ENCODE results near the gene WDR91.
"Not testable (repeated sequence)": the region's sequence is repeated elsewhere in the genome, so short reads cannot be mapped to it uniquely, and the experiment has no call there.

Gene WDR91

DNA sequence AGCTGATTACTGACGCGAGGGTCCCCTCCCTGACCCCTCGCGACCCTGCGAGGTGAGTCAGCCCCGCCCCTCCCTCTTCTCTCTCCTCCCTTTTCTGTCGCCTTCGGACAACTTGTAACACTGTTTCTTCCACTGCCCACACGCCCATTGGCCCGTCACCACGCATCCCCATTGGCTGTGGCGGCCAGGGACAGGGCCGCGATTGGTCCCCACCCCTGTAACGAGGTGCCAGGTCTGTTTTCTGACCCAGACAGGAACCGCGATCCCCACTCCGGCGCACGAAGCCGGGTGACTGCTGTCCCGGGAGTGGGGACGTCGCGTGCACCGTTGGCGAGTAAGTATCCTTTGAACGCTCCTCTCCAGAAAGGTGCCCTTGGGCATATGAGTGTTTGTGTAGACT is 22.2 kb upstream of the WDR91 start, which contains the start of gene STRA8:
STRA8 (plus strand) TSS at position 269 of the 400 bp plus-strand sequence. CDS start 6,687 bp downstream, outside the sequence.
- no peak for DNase-seq (ENCODE audit: low spot score)

DNA sequence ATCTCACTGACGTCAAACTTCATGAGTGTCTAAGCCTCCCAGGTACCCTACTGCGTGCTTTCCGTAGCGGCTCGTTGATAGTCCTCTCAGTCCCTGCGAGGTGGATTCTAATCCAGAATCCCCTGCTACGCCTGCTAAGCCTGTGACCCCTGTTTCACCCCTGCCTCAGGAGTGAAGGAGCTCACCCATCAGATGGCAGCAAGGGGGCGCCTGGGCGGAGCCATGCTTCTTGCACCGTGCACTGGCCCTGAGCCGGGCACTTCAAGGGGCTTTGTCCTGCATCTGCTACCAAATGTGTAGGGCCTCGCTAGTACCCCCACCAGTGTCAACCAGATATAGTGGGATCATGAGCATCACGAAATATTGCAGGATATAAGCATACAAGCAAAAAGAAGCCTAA is 21.4 kb upstream of the WDR91 start:
- no peak for DNase-seq (ENCODE audit: low spot score)

DNA sequence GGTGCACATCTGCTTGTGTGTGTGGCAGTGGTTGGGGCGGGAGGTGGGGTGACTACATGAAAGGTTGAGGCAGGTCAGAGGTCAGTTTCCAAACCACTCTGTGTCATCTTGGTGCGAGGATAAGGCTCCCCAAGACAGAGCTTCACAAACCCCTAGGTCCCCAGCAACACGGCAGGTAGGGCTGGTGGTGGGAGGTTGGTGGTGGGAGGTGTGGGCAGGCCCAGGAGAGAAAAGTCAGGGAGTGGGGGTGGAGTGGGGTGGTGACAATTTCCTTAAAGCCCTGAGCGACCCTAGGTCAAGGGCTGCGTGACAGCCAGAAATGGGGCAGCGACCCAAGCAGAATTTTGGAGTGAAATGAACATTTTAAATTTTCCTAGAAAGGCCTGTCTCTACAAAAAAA is 20.8 kb upstream of the WDR91 start:
- no peak for DNase-seq (ENCODE audit: low spot score)

DNA sequence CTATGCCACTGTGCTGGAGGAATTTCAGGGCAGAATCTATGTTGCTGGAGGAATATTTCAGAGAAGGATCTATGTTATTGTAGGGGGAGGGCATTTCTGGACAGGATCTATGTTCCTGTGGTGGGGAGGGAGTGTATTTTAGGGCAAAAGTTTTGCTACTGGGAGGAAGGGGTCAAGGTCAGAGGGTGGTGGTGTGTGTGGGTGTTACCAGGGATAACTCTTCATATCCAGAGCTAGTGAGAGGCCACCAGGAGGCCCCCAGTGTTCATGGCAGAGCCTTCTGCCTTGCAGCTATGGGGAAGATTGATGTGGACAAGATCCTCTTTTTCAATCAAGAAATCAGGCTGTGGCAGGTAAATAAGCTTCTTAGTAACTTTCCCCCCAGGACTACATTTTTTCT is 20.4 kb upstream of the WDR91 start:
- no peak for DNase-seq (ENCODE audit: low spot score)

DNA sequence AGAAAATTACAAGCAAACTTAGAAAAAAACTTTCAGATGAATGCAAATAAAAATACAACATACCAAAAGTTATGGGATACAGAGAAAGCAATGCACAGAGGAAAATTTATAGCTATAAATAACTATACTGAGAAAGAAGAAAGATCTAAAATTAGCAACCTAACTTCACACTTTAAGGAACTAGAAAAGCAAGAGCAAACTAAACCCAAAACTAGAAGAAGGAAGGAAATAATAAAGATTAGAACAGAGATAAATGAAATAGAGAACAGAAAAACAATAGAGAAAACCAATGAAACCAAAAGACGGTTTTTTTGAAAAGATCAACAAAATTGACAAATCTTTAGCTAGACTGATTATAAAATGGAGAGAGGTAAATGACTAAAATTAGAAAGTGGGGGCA is 12.7 kb upstream of the WDR91 start:
- DNase-seq (ENCODE audit: low spot score), result no peak

- DNase-seq (ENCODE audit: low spot score), result peak; percentile 71
These were observed 6.6 kb upstream of the WDR91 start for GRCh38 chr7:135217645-135218509.

DNA sequence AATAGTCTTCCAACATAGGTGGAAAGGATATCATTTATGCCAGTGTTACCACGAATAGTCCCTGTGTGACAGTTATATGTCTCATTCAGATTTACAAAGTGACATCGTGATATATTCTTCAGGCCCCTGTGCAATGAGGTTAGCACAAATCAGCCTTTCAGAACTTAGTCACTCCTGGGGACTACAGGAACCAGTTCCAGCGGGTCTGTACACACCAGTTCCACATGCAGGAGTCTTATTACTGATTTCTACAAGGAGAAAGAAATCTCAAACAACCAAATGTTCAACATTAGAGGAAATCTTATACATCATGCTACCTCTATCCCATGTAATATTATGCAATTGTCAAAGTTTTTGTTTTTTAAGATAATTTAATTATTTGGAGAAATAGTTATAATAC is 4.4 kb upstream of the WDR91 start:
- DNase-seq (ENCODE audit: low spot score), result no peak

GRCh38 chr7:135215180-135215579 is 3.9 kb upstream of the WDR91 start:
- DNase-seq (ENCODE audit: low spot score), result no peak

GRCh38 chr7:135213831-135214230 is 2.5 kb upstream of the WDR91 start:
- DNase-seq (ENCODE audit: low spot score), result no peak

DNA sequence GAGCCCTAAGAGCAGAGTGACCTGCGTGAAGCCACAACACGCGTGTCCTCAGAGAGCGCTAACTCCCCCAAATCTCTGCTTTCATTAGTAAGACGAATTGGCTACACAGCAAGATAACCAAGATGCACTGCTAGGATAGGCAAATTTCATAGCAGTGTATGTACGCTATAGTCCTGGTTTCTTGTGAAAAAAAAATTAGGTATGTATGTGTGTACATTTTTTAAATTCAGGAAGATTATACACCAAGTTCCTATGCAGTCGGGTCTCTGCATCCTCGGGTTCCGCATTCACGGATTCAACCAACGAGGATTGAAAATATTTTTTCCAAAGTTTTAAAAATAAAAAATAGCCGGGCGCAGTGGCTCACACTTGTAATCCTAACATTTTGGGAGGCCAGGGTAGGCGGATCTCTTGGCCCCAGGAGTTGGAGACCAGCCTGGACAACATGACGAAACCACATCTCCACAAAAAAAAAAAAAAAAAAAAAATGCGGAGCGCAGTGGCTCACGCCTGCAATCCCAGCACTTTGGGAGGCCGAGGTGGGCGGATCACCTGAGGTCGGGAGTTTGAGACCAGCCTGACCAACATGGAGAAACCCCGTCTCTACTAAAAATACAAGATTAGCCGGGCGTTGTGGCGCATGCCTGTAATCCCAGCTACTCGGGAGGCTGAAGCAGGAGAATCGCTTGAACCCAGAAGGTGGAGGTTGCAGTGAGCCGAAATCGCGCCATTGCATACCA is 790 bp upstream of the WDR91 start:
- not testable (repeated sequence) for DNase-seq (ENCODE audit: low spot score)

- peak; percentile 29 for DNase-seq (ENCODE audit: low spot score)
These were observed 493 bp downstream of the WDR91 start for GRCh38 chr7:135210888-135211178.

- DNase-seq (ENCODE audit: low spot score), result no peak
These were observed 2.0 kb downstream of the WDR91 start for GRCh38 chr7:135209225-135209834.

GRCh38 chr7:135208102-135208793 is 3.1 kb downstream of the WDR91 start:
- DNase-seq (ENCODE audit: low spot score), result no peak

- no peak for DNase-seq (ENCODE audit: low spot score)
These were observed 3.8 kb downstream of the WDR91 start for GRCh38 chr7:135207406-135208101.

- no peak for DNase-seq (ENCODE audit: low spot score)
These were observed 4.4 kb downstream of the WDR91 start for GRCh38 chr7:135206941-135207391.

DNA sequence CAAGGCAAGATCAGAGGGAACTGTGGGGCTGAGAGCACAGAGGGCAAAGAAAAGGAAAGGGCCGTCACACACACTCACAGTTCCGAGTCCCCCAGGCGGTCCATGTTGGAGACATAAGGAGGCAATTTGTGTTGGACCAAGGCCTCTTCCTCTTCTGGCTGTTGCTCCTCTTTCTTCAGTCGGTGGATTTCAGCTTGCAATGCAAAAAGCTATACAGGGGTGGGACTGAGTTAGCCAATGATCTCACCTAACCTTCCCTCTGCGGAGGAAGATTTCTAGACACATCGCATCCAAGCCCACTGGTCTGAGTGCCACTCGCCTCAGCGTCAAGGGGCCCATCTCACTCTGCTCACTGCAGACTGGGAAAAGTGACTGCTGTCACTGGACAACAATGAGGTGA is 5.5 kb downstream of the WDR91 start:
- no peak for DNase-seq (ENCODE audit: low spot score)

- no peak for DNase-seq (ENCODE audit: low spot score)
These were observed 6.5 kb downstream of the WDR91 start for GRCh38 chr7:135204876-135205275.

GRCh38 chr7:135204341-135204749 is 7.0 kb downstream of the WDR91 start:
- DNase-seq (ENCODE audit: low spot score), result no peak

GRCh38 chr7:135201350-135201749 is 10.0 kb downstream of the WDR91 start:
- no peak for DNase-seq (ENCODE audit: low spot score)

DNA sequence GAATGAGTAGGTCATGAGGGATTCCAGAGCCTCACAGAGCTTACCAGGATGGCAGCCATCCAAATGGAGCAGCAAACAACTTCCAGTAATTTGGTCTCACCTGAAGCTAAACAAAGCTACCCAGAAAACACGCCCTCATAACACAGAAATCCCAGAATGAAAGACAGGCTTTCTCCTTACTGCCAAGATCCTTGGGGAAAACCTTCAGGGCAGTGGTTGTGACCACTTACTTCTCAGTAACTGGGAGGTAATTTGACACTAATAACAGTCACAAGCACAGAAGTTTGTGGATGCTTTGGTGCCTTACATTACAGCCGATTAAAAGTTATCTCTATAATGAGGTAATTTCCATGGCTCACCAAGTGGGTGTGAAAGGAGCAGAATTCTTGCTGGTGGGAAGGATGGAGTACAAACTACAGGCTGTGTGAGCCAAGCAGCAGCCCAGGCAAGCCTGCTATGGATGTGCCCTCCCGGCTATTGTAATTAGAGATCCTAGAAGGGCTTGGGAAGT is 10.4 kb downstream of the WDR91 start:
- no peak for DNase-seq (ENCODE audit: low spot score)

DNA sequence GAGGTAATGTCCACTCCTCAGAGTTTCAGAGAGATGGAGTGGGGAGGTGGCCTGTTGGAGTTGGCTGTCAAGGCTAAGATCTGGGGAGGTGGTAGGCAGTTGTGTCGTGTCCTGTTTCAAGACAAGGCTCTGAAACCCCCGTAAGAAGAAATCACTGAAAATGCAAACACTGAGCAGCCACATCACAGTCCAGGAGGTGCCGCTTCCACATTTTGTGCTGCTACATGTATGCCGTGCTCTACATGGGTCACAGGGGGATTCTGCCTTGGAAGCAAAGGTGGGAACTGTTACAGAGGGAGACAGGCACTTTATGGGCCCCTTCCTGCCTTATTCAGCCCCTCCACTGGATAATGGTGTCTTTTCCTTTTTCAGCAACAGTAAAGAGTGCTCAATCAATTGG is 11.9 kb downstream of the WDR91 start:
- no peak for DNase-seq (ENCODE audit: low spot score)

Data from SW480 (cell line).